Mesodermal cell (in vitro differentiated cells): ENCODE measurements around the gene SLIT3.

Experiments
- H3K27ac ChIP-seq: 2 replicates; pipeline ENCODE4 v1.7.0; 2013; ENCODE audit warnings: mild to moderate bottlenecking, low read depth, low read length, moderate library complexity; ENCODE audit not compliant: severe bottlenecking
- H3K36me3 ChIP-seq: 2 replicates; pipeline ENCODE4 v1.7.1; 2013; ENCODE audit warnings: mild to moderate bottlenecking, low read length, moderate library complexity; ENCODE audit not compliant: control insufficient read depth, insufficient read depth
- H3K4me1 ChIP-seq: one replicate; pipeline ENCODE4 v1.7.1; 2013; ENCODE audit warnings: mild to moderate bottlenecking, low read length; ENCODE audit not compliant: insufficient read depth, control insufficient read depth, poor library complexity, severe bottlenecking
- H3K4me3 ChIP-seq: 2 replicates; pipeline ENCODE4 v1.7.0; 2013; ENCODE audit warnings: low read length, control low read depth, mild to moderate bottlenecking; ENCODE audit not compliant: insufficient read depth, poor library complexity, severe bottlenecking; ENCODE audit errors: extremely low read depth
- H3K9me3 ChIP-seq: 2 replicates; pipeline ENCODE4 v1.7.1; 2013; ENCODE audit warnings: mild to moderate bottlenecking, low read length, moderate library complexity; ENCODE audit not compliant: control insufficient read depth
- WGBS, 2 experiments: methylation state at CpG; one replicate each; pipeline ENCODE4 v1.1.5; 2013; ENCODE audit warnings: missing lambda C conversion rate in 2 of 2; ENCODE audit not compliant: insufficient coverage in 2 of 2; 5-methylcytosine and 5-hydroxymethylcytosine counted together

Gene SLIT3

GRCh38 chr5:168916266-168916665 is 384.7 kb downstream of the SLIT3 start:
- Histone ChIP-seq H3K27ac (no peak overlapping the region), H3K4me3 (no peak overlapping the region), H3K4me1 (no peaks in the 10 kb centered on the region), H3K36me3 (no peaks in the 10 kb centered on the region), H3K9me3 (no peaks in the 10 kb centered on the region)
- WGBS, 2 experiments = 55 to 67% methylated on average over 1 to 5 of the region's 5 CpGs

- H3K4me1 ChIP-seq = no peaks in the 10 kb centered on the region
- no peaks in the 10 kb centered on the region for H3K9me3 ChIP-seq
- H3K27ac ChIP-seq = no peak overlapping the region
- no peak overlapping the region for H3K4me3 ChIP-seq
- WGBS, 2 experiments = 83 to 90% methylated on average over 2 to 4 of the region's 5 CpGs
- no peaks in the 10 kb centered on the region for H3K36me3 ChIP-seq
Observed at GRCh38 chr5:168914491-168914890, 386.4 kb downstream of the SLIT3 start.

- WGBS, 2 experiments = 93 to 100% methylated on average over 4 of the region's 6 CpGs
- Histone ChIP-seq H3K36me3 (no peaks in the 10 kb centered on the region), H3K4me1 (peaks cover 8% of the 10 kb centered on the region), H3K9me3 (no peaks in the 10 kb centered on the region), H3K4me3 (no peak overlapping the region), H3K27ac (no peak overlapping the region)
Observed at GRCh38 chr5:168910874-168911273, 390.1 kb downstream of the SLIT3 start.

GRCh38 chr5:168908207-168908606 is 392.7 kb downstream of the SLIT3 start:
- no peaks in the 10 kb centered on the region for H3K9me3 ChIP-seq
- H3K27ac ChIP-seq = no peak overlapping the region
- H3K4me3 ChIP-seq = no peak overlapping the region
- no peaks in the 10 kb centered on the region for H3K36me3 ChIP-seq
- 67 to 73% methylated on average over 8 to 9 of the region's 9 CpGs for WGBS, 2 experiments
- peaks cover 8% of the 10 kb centered on the region for H3K4me1 ChIP-seq

GRCh38 chr5:168903061-168903460 is 397.9 kb downstream of the SLIT3 start:
- Histone ChIP-seq H3K4me1 (peaks cover under 1% of the 10 kb centered on the region), H3K36me3 (no peaks in the 10 kb centered on the region), H3K9me3 (no peaks in the 10 kb centered on the region), H3K4me3 (no peak overlapping the region), H3K27ac (no peak overlapping the region)
- 63 to 100% methylated on average over 1 of the region's 2 CpGs for WGBS, 2 experiments

- WGBS, 2 experiments = no CpG with 5 or more reads among the region's 3 CpGs
- H3K9me3 ChIP-seq = no peaks in the 10 kb centered on the region
- no peak overlapping the region for H3K4me3 ChIP-seq
- H3K36me3 ChIP-seq = no peaks in the 10 kb centered on the region
- H3K27ac ChIP-seq = no peak overlapping the region
- no peaks in the 10 kb centered on the region for H3K4me1 ChIP-seq
Observed at GRCh38 chr5:168899673-168900072, 401.3 kb downstream of the SLIT3 start.

- 93 to 100% methylated on average over 3 to 4 of the region's 4 CpGs for WGBS, 2 experiments
- no peaks in the 10 kb centered on the region for H3K4me1 ChIP-seq
- H3K27ac ChIP-seq = no peak overlapping the region
- H3K9me3 ChIP-seq = no peaks in the 10 kb centered on the region
- no peaks in the 10 kb centered on the region for H3K36me3 ChIP-seq
- H3K4me3 ChIP-seq = no peak overlapping the region
Observed at GRCh38 chr5:168899264-168899663, 401.7 kb downstream of the SLIT3 start.

- Histone ChIP-seq H3K9me3 (no peaks in the 10 kb centered on the region), H3K4me1 (no peaks in the 10 kb centered on the region), H3K36me3 (no peaks in the 10 kb centered on the region), H3K27ac (no peak overlapping the region), H3K4me3 (no peak overlapping the region)
- WGBS, 2 experiments = 41 to 80% methylated on average over 1 to 3 of the region's 7 CpGs
Observed at GRCh38 chr5:168898247-168898911, 402.6 kb downstream of the SLIT3 start.

- no peaks in the 10 kb centered on the region for H3K36me3 ChIP-seq
- no peak overlapping the region for H3K27ac ChIP-seq
- 62 to 63% methylated on average over 2 of the region's 8 CpGs for WGBS, 2 experiments
- no peaks in the 10 kb centered on the region for H3K9me3 ChIP-seq
- H3K4me1 ChIP-seq = no peaks in the 10 kb centered on the region
- no peak overlapping the region for H3K4me3 ChIP-seq
Observed at GRCh38 chr5:168897387-168898122, 403.4 kb downstream of the SLIT3 start.

GRCh38 chr5:168895295-168896071 is 405.5 kb downstream of the SLIT3 start:
- no peak overlapping the region for H3K27ac ChIP-seq
- no peaks in the 10 kb centered on the region for H3K4me1 ChIP-seq
- WGBS, 2 experiments = 100% methylated on average over 1 of the region's 5 CpGs
- no peaks in the 10 kb centered on the region for H3K36me3 ChIP-seq
- H3K9me3 ChIP-seq = no peaks in the 10 kb centered on the region
- no peak overlapping the region for H3K4me3 ChIP-seq
